Regular cardiac myocyte (primary cell): Measurements from ENCODE around the gene TMEM171. TPM values are rescaled to one million over a fixed set of nuclear protein-coding genes. Genes with fewer than 3 reads are reported as not detected.

Experiments used
- total RNA-seq: library from RNA; depleted of rRNA; stranded (reverse); fragments of >200 nt; gene quantifications from 2 replicates; pipeline ENCODE4 v1.2.3, GENCODE V29; 2014

The TMEM171 gene, protein sequence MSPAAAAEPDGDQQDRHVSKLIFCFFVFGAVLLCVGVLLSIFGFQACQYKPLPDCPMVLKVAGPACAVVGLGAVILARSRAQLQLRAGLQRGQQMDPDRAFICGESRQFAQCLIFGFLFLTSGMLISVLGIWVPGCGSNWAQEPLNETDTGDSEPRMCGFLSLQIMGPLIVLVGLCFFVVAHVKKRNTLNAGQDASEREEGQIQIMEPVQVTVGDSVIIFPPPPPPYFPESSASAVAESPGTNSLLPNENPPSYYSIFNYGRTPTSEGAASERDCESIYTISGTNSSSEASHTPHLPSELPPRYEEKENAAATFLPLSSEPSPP
- total RNA-seq = 5.6 and 9.0 TPM in 2 replicates

DNA sequence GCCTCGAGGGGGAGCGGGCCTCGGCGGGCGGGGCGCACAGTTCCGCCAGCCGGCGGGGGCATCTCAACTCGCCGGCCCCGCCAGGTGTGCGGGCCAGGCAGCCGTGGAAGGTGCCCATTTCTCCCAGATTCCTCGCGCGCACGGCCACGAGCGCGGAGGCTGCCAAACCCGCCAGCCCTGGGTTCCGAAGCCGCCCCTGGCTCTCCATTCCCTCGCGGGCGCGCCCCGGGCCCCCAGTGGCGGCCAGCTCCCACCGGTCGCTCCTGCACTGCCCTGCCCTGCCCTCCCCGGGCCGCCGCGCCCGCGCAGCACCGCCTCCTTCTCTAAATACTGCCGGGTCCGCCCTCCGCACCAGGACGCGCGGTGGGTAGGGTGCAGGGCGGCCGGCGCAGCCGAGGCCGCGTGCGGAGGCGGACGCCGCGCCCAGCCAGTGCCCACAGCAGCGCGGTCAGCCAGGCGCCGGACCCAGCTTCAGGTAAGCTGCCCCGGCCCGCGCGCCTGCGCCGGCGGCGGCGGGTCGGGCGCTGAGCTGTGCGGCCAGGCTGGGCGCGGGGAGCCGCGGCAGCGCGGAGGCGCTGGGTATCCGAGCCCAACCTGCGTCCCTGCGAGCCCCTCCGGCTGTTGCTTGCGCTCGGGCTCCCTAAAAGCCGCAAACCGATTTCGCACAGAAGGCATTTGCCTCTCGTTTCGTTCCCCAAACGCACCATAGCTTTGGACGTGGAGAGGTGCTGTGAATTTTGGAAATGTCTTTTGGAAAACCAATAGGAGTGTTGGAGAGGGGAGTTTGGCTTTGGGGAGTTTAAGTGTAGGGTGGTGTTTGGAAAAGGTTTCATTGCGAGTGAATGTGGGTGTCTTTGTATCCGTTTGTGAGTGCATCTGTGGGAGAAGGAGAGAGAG lies at the start of gene TMEM171:
Gene TMEM171 (plus strand): TSS at position 354 of the 897 bp plus-strand sequence. CDS start 2,799 bp downstream, outside the sequence.

DNA sequence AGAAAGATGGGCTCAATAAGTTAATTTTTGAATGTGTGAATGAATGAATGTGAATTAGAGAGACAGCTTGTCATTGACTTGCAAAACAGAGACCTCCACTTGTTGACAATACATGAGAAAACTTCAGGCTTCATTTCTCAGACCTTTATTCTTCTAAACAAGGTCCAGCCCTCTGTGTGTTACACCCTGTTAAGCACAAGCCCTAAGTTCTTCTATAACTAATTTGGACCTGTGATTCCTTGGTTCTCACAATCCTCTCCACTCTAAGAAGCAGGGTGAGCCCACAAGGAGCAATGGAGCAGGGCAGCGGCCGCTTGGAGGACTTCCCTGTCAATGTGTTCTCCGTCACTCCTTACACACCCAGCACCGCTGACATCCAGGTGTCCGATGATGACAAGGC lies 52.6 kb downstream of the TMEM171 start, which contains the start of gene TMEM174:
Gene TMEM174 (plus strand): TSS at position 243 of the 400 bp plus-strand sequence. CDS start 51 bp downstream, at position 294.

Other genes starting within 250 kb of the TMEM171 start
- gene FCHO2, start 164.5 kb upstream of the TMEM171 start, total RNA-seq = 10.0 and 24.0 TPM in 2 replicates
- not detected in 2 replicates for gene TMEM174, start 52.6 kb downstream of the TMEM171 start, total RNA-seq